Tongue (tissue), 2 donors: ENCODE results near the gene RGR. TPM values are rescaled to one million over a fixed set of nuclear protein-coding genes. Genes with fewer than 3 reads are reported as not detected.

Source experiments
- DNase-seq: peaks from one replicate; pipeline ENCODE4 v3.0.0-alpha.2; 2015
- total RNA-seq: library from RNA; depleted of rRNA; stranded (reverse); fragments of >200 nt; gene quantifications from one replicate; pipeline ENCODE4 v1.2.3, GENCODE V29; 2014

RGR gene
- total RNA-seq, 1 donor from 2014 or later = 7.8 TPM

DNA sequence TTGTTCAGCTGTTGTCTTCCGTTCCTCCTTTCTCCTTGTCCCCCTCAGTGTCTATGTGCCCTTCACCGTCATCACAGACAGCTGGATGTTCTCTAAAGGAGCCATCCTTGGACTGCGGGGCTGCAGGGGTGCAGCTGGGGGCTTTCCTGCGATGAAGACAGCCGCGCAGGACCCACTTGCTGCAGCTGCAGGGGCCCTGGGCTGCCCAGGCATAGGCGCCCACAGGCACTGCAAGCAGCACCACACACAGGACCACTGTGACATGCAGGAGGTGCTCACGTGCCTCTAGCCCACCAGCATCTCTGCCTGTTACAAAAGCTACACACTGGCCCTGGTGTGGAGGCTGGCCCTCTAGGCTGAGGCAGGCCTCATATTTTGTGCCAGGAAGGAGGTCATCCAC lies 22.9 kb upstream of the RGR start:
- no peak for DNase-seq

DNA sequence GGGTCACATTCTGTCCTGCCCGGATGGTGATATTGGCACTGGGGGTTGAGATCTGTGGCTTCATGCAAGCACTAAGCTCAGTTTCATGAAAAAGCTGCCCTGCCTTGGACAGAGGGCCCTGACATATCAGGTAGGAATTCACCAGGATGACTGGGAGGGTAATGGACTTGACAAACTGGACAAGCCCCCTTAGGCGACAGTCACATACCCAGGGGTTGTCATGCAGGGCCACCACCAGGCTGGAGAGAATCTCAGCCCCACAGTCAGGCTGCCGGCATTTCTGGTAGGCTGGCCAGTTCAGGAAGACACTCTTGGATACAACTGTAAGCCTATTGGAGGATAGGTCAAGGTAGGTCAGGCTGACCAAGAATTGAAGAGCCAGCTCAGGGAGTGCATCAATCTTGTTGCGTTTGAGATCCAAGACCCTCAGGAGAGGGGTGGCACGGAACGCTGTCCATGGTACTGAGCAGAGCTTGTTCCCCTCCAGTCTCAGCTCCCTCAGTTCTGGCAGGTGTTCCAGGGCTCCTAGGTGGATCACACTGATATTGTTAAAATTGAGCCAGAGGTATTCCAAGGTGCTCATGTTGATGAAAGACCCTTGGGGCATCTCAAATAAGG lies 20.3 kb upstream of the RGR start:
- DNase-seq = peak; percentile 61

DNA sequence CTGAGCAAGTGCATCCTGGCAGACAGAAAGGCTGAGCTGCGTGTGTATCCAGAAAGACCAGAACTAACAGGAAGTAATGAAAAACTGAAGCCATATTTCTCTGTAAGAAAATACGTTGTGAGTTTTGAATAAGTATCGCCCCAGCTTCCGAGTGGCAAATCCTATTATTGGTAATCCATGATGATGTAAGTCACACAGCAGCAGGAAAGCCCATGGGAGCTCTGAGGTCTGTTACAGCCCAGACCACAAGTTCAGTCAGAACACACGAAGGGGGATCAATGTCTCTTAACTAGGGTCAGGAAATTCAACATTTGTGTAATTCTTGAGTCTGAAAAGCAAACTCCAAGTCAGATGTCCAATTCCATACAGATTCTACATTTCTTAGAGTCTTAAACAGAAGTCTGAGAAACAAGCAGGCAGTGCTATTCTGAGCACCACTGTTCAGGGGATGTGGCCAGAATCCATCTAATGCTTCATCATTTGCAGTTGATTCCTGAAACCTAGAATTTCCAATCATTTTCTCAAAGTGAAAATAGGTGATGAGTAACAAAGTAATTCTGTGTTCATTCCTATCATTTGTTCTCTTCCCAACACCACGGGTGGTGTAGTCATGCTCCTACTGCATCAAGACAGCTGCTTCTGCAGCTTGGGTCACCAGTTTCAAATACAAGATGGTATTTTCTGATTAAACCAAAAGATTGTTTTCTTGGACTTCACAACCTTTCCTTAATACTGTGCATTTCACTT lies 19.3 kb upstream of the RGR start, which contains the start of gene LRIT2:
Gene LRIT2, minus strand, starts transcription at position 118 of the 747 bp plus-strand sequence. Its CDS starts 24 bp downstream, at position 94.
- DNase-seq = peak; percentile 29

DNA sequence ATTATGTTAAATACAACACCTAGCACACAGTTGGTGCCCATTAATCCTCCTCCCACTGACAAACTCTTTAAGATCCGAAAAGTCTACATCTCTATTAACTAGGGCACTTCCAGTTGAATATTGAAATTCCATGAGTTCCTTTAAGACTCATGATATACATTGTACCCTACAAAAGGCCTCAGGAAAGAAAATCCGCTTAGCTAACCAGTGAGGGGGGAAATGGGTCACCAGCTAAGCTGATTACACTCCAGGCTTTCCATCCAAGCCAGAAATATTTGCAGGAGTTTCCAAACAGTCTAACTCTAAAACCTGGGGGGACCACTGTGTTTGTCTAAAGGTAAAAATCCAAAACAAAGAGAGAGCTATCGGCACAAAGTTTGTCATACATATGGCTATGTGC lies 18.2 kb upstream of the RGR start:
- DNase-seq = no peak

DNA sequence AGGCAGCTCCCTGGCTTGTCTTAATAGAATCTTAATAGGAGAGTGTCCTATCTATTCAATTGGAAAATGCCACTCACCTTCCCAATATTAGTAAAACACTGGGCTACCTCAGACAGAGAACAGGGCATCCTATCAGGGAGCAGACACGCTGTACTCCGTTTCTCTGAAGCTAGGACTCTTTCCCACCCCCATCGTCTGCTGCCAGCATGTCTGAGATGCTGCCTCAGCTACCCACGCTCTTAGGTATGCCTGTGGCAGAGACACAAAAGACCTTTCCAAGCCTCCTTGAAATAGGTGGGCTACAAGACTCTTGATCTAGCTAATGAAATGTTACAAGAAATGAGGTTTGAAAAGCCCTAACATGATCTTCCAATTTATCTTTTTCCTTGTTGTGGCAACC lies 17.0 kb upstream of the RGR start:
- DNase-seq = no peak

DNA sequence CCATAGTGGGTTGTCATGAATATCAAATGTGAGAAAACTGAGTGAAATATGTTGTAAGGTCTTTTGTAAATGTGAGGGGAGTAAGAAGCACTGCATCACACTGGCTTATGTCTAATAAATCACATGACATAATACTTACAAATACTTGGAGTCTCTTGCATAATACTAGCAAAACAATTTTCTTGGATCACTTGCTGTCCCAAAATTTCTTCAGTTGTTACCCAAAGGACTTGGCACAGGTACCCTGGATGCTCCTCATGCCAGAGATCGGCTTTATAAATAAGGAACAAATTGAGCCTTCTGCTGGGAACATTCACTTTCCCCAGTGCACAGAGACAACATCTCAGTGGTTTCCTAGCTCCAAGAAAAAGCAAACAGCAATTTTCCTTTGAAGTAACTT lies 14.5 kb upstream of the RGR start:
- no peak for DNase-seq

DNA sequence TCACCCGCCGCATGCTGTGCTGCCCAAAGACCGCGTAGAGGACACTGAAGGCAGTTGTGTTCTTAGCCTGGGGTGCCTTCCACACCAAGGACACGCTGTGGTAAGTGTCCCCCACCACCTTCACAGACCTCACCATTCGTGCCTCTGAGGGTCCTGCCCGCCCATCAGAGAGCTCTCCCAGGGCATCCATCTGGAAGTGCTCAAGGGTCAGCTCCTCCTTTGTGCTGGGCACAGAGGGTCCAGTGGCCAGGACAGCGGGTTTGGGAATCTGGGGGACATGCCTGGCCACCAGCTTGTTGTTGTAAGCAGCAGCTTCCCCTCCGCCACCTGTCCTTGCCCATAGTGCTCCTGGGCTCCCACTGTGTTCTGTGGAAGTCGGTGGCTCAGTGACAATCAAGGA lies 12.5 kb upstream of the RGR start:
- no peak for DNase-seq

DNA sequence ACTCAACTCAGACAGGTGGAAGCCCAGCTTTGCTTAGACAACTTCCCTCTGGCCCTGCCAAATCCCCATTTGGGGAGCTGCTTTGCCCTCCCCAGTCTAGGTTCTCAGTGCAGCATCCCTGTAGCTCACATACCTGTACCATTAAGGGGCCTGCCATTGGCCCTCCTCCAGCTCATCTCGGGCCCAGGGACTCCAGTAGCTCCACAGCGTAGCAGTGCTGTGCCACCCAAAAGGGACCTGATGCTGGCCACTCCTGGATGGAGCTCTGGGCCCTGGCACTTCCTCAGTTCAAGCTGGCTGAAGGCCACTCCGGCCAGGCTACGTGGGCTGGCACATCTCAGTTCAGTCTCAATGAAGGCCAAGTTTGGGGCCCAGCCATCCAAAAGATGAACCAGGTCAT lies 10.9 kb upstream of the RGR start:
- DNase-seq = no peak

DNA sequence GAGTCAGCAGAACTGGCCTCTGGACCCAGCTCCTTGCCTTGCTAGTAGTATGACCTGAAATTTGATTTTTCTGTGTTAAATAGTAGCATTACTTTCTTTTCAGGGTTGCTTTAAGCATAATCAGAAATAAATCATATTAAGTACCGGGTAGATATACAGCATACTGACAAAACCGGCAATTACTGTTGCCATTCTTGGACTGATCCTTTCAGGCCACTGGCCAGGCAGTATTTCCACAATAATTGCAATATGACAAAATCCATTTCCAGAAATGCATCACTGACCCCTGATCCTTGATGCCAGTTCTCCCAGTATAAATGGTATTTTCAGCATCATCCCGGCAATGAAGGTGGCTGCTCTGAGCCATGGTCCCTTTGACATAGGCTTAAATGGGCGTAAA lies 10.4 kb upstream of the RGR start:
- no peak for DNase-seq

DNA sequence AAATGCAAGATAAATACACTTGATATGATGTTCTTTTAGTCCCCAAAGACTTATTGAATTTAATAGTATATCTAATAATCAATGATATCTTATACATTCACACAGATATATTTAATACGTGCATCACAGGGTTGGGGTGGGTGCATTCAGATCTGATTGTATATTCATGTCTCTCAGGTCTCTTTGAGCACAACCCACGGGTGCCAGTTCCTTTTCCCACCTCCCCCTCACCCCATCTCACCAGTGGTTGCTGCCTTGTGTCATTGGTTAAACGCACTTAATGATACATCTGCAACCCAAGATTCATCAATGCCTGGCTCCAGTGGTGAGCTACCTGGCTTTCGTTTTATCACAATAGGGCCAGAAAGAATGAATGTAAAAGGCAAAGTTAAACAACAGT lies 9.8 kb upstream of the RGR start:
- DNase-seq = no peak

DNA sequence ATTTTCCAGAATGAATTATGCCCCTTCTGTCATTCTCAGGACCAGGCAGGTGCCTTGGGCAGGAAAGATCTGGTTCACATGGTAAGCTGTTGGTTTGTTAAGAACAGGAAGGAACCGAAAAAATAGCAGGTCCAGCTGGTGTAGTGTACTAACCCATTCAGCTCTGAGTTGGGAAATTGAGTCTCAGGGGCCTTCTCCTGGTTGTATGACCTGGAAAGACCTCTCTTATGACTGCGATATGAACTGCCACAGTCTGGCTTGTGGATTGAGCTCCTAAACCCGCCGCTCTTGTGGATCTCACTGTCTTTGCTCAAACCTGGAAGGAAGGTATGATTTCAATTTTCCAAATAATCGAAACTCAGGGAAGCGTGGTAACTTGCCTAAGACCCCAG lies 8.1 kb upstream of the RGR start:
- no peak for DNase-seq

DNA sequence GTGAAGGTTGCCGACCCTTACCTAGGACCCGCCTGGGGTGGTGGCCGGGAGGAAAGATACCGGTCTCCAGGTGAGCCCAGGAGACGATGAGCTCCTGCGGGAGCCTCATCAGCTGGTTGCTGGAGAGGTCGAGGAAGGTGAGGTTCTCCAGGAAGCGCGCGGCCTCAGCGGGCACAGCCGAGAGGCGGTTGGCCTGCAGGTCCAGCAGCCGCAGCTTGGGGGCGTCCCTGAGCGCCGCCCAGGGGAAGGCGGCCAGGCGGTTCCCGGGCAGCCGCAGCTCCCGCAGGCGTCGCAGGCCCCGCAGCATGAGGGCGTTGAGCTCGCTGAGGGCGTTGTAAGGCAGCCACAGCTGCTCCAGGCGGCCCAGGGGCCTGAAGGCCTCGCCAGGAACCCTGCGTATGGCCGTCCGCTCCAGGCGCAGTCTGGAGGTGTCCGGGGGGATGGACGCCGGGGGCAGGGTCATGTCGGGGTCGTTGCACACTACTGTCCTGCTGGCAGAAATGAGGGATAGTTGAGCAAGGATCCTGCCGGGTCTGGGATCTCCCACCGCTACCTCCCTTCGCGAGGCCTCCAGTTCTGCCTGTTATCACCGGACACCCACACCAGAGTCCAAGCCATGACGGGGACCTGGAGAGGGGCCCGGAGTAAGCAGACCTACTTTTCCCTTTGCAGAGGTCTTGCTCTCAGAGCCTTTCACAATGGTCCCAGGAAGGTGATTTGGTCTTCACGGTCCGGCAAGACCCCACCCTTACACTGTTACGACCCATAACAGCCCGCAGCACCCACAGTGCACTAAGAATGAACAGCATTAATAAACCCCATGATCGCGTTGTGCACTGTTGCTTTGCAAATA lies 7.4 kb upstream of the RGR start:
- no peak for DNase-seq

DNA sequence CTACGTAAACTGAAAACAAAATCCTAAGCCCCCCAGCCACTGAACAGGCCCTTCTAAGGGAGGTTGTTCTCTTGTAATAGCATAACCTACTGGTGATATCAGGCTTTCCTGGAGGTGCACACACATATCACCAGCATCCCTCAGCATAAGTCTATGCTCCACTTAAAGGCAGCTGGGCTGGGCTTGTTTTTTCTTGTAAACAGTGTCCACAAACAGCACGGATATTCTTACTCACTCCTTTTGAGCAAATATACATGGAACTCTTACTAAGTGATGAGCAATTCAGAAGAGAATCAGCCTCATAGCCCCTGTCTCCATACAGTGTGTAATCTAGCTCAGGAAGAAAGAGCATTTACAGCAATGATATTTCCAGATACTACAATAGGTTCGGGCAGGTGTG lies 5.9 kb upstream of the RGR start:
- no peak for DNase-seq

DNA sequence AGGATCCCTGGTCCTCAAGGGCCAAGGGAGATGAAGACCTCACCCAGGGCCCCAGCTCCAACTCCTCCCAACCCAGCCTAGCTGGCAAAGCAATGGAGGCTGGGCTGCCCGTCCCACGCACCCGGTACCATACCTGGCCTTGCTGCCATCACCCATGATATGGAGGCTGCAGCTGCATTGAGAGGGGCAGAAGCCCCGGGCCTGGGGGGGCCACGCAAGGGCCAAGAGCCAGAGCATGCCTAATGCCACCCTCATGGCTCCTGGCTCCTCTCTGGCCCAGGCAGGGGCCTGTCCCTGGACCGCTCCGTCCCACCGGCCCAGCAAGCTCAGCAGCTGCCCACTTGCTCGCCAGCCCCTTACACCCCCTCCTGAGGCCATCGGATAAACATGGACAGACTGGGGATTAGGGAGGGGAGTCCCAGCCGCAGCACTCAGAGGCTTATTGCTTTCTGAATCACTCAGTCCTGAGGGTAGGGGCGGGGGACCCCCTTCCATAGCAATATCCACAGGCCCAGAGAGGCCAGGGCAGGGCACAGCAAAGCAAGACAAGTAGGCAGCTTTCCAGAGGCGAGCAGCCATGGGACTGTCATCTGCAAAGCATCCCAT lies 3.6 kb upstream of the RGR start, which contains the start of gene LRIT1:
Gene LRIT1, minus strand, starts transcription at position 362 of the 606 bp plus-strand sequence. Its CDS starts 107 bp downstream, at position 255.
- DNase-seq = no peak

DNA sequence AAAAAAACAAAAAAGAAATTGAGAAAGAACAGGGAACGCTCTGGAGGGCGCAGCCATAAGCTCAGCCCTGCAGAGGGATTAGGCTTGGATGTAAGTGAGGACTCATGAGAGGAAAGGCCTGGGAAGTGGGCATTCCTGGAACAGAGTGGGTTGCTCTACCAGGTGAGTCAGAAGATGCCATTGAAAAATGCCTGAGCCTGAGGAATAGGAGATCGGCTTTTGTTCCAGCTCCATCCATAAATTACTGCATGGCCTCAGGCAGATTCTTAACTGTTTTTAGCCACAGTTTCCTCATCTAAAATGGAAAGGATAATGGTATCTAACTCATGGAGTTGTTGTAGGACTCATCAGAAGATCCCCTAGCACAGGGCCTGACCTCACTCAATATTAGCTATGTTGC lies 1.1 kb upstream of the RGR start:
- DNase-seq = no peak

DNA sequence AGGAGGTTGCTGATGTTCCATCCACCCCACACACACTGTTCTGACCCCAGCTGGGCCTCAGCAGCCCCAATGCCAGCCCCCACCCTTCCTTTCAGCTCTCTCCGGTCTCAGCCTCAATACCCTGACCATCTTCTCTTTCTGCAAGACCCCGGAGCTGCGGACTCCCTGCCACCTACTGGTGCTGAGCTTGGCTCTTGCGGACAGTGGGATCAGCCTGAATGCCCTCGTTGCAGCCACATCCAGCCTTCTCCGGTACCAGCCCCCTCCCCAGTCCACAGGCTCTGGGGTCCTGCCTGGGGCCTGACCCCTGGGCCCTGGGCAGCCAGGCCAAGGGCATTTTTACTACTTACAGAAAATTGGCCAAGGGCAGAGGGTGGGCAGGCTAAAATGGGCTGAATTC lies 2.6 kb downstream of the RGR start:
- DNase-seq = no peak

DNA sequence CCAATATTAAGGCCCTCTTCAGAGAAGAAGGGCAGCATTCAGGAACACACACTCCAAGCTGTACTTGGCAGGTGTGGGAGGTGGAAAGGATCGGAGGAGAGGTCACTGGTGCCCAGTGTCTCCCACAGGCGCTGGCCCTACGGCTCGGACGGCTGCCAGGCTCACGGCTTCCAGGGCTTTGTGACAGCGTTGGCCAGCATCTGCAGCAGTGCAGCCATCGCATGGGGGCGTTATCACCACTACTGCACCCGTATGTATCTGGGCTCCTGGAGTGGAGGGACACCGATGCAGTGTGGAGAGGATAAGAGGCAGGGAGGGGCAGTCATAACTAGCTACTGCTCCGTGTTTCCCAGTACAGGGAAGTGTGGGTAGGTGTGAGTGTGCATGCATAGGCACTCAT lies 3.9 kb downstream of the RGR start:
- no peak for DNase-seq

DNA sequence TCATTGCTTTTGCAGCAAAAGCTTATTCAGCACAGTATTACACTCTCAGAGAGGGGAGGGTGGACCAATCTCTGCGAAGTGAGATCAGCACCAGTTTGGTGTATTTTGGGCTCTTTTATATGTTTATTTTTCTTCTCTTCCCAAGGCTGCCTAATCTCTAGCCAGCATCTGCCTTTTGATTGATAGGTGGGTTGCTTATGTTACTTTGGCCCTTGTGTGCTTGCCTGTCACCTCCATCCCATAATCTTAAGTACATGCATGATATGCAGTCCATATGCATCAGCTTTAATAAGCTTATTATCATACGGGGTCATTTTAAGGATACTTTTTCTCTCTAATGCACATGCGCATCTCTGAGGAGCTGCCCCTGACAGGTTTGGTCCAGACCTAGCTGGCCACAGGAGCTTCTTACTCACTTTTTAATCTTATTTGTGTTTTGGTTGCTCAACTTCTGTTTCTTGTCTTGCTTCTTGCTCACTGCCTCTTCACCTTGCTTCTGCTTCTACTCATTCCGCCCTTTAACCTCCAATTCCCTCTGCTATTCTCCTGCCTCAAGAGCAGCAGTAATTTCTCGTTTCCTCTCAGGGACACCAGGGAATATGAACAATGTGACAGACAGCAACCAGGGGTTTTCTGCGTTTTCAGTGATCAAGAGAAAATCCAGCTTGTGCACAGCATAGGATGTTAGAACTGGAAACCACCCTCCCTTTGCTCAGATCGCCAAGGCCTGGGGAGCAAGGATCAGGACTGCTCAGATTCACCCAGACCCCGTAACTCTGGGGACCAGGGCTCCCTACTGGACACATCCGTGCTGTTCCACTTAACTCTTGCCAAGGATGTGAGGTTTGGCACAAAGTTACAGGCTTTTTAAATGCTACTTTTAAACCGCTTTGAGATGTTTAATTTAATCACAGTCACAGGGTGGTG lies 10.0 kb downstream of the RGR start:
- no peak for DNase-seq

DNA sequence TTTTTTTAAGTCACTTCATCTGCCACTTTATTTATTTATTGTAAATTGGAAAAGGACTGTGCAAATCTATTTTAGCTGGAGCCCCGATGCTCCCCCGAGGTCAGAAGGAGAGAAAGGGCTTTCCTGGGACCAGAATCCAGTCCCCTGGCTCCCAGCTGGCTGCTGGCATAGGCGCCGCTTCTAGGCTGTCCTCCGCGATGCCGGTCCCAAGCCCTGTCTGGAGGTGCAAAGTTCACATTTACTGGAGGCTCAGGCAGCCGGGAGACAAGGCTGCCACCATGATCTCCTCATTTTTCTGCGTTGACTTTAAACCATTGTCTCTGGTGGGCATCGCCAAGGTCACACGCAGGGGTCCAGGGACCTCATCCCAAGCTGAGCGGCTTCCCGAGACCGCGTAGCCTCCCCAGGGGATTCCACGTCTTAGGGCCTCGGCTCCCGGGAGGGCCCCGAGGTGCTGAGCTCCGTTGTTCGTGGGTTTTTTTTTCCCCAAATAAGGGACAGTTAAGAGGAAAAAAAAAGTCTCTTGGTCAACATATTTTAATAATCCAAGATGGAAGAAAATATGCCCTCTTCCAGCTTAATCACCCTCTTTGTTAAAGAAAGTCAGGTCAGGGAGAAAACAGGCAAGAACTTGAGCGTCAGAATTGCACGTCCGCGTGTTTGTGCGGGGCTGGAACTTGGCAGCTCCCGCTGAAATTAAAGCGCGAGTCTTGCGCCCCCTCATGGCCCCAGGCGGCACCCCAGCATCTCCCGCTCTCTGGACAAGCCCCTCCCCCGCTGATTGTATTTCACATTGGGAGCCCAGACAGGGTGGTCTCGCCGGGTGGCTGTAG lies 11.9 kb downstream of the RGR start:
- DNase-seq = peak; percentile 82

DNA sequence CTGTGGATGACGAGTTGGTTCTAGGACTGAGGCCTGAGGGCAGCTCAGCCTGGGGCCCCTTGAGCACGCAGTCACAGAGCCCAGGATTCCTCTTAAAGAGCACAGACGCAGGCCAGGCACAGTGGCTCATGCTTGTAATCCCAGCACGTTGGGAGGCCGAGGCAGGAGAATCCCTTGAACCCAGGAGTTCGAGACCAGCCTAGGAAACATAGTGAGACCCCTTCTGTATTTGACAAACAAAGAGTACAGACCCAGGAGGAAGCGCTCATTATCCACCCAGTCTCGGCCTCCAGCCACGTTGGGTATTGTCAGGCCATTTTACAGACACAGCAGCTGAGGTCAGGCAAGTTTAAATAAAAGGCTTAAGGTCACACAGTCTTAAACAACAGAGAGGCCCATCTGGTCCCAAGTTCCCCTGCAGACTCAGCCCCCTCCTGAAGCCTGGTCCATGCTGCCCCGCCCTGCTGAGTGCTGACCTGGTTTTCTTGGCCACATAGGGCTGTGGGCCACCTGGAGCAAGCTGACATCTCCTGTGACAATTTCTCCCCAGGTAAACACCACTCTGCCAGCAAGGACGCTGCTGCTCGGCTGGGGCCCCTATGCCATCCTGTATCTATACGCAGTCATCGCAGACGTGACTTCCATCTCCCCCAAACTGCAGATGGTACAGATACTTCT lies 12.6 kb downstream of the RGR start:
- DNase-seq = no peak
